LNCaP clone FGC (cell line): ENCODE data around the gene CMTM7.

Source experiments
- DNase-seq: peaks from one replicate; pipeline ENCODE4 v3.0.0-alpha.2; 2011; ENCODE audit warnings: low read depth
- H3K4me3 ChIP-seq: 2 replicates; pipeline ENCODE4 v1.5.1; 2011; ENCODE audit warnings: mild to moderate bottlenecking, low read depth, low read length, control low read depth
- TF ChIP-seq, protein P1 (sequence below): IDR thresholded peaks from 2 replicates; pipeline ENCODE4 v1.5.1; 2012; ENCODE audit warnings: mild to moderate bottlenecking; ENCODE audit not compliant: control insufficient read depth, insufficient read depth; ENCODE audit errors: extremely low read depth

The CMTM7 gene

DNA sequence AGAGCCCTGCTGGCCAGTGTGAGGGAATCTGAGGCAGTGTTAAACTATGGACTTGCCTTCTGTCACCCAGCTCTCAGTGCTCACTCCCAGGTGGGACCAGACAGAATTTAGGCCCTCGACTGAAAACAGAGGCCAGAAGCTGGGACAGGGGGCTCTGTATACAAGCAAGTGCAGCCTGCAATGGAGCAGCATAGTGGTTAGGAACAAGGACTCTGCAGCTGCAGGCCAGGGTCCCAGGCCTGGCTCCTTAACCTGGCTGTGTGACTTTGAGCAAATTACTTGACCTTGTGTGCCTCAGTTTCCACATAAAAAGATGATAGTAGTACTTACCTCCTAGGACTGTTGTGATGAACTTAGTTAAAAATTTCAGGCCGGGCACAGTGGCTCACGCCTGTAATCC, 39.8 kb downstream of the CMTM7 start:
- no peak for DNase-seq
- TF ChIP-seq, protein P1, sequence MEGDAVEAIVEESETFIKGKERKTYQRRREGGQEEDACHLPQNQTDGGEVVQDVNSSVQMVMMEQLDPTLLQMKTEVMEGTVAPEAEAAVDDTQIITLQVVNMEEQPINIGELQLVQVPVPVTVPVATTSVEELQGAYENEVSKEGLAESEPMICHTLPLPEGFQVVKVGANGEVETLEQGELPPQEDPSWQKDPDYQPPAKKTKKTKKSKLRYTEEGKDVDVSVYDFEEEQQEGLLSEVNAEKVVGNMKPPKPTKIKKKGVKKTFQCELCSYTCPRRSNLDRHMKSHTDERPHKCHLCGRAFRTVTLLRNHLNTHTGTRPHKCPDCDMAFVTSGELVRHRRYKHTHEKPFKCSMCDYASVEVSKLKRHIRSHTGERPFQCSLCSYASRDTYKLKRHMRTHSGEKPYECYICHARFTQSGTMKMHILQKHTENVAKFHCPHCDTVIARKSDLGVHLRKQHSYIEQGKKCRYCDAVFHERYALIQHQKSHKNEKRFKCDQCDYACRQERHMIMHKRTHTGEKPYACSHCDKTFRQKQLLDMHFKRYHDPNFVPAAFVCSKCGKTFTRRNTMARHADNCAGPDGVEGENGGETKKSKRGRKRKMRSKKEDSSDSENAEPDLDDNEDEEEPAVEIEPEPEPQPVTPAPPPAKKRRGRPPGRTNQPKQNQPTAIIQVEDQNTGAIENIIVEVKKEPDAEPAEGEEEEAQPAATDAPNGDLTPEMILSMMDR, result no peak

DNA sequence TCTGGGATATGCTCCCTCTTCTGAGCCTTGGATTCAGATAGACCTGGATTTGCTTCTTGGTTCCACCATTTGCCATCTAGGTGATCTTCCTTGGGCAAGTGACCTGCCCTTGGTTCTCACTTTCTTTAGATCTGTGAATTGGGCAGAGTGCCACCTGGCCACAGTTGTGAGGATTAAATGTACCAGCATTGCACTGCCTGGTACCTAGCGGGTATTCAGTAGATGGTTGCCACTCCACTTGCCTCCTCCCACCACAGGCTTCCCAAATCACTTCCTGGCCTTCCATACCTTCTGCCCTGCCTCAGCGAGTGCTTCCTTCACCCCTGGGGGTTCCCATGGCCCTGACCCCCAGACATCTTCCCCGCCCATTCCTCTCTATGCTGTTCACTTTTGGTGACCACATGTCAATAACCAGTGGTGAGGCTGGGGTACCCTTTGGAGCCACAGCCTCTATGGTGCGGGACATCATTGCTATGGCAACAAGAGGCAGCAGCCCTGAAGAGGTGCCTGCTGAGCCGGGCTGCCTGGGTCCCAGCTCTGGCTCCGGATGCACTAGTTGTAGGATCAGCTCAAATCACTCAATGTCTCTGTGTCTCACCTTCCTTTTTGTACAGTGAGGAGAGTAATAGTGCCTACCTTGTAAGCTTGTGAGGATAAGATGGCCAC, 40.5 kb downstream of the CMTM7 start:
- no peak overlapping the region for H3K4me3 ChIP-seq
- TF ChIP-seq, protein P1, result no peak
- no peak for DNase-seq

More for the DNA sequence above, 39.8 kb downstream of the CMTM7 start:
- H3K4me3 ChIP-seq, result no peak overlapping the region

DNA sequence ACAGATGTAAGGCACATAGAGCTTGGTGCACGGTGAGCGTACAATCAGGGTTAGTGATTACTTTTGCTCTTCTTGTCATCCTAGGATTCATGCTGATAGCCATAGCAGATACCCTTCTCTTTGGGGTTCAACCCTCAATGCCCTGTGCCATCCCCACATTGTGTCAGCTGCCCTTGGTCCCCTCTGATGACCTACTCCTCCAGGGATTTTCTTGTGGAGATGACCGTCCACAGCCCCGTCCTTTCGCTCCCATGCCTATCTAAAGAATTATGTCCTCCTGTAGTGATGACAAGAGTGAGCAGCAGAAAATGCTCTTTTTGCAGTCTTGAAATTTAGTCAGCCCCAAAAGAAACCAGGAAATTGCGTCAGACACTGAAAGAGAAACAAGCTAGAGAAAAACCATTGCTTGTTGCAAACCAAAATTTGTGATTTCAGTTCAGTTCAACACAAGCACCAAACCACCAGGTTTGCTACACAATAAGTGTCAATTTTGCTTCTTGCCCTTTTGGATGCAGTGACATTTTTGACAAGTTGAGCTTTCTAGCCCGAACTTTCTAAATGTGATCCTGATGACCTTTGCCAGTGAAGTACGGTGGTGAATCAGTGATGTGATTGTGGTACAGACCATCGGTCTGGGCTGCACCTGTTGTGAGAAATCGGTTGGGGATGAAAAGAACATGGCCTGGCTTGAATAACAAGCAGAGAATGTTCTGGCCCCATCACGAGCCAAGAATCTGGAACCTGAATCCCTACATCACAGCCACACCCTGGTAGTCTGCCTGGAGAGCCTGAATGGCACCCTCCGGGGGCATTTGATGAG, 41.3 kb downstream of the CMTM7 start:
- TF ChIP-seq, protein P1, result no peak
- no peak overlapping the region for H3K4me3 ChIP-seq
- DNase-seq, result no peak

DNA sequence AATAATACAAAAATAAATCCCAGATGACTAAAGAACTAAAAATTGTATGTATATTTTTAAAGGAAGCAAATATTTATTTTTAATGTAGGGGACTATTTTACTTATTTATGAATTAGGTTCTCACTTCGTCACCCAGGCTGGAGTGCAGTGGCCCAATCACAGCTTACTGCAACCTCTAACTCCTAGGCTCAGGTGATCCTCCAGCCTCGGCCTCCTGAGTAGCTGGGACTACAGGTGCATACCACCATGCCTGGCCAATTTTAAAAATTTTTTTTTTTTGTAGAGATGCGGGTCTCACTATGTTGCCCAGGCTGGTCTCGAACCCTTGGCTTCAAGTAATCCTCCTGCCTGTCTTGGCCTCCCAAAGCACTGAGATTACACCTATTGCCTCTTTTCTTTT, 42.6 kb downstream of the CMTM7 start:
- H3K4me3 ChIP-seq, result no peak overlapping the region
- TF ChIP-seq, protein P1, result no peak
- DNase-seq, result no peak

DNA sequence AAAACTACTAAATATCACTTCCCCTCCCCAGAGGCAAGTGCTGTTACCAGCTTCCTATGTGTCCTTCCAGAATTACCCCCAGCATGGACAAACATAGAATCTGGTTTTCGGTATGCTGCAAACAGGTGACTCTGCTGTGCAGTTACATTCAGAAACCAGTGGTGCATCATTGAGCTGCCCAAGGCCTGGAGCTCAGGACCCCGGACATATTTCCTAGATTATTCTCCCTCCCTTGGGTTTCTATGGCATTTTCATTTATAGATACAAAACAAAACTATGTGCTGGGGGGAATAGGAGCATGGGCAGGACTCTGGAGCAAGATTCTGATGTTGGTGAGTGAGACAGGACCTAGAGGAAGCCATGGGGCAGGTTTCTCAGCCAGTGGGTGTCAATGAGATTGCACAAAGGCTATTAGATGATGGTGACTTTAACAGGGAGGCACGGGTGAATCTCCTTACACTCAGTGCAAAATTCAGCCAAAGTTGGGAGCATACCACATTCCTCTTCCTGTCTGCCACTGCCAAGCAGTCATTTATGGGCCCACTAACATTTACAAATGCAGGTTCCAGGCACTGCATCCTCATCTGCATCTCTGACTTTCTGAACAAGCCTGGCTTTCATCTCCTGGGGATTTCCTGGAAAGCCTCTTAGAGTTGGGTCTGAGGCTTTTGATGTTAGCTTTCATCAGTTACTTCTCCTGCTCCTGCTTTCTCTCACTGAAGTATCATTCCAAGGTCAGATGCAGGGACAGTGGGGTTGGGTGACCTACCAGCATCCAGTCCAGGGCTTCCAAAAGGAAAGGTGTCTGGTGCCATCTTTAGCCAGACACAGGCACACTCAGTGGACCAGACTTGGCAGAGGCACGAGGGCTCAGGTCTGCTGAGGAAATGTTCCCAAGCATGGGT, 44.5 kb downstream of the CMTM7 start:
- DNase-seq, result no peak
- no peak overlapping the region for H3K4me3 ChIP-seq
- TF ChIP-seq, protein P1, result no peak

DNA sequence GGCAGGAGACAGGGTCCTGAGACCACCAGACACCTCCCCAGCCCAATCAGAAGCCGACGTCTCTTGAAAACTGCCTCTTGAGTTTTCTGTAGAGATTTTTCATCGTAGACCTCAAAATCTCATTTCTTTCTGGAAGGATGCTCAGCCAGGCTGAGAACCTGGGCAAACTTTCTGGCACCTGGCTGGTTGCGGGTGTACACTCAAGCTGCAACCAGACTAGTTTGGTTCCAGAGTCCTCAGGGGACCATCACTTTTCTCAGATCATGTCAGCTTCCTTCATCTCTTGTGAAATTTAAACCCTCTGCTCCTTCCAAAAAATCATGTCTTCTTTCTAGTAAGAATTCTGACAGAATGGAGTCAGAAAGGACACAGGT, 45.1 kb downstream of the CMTM7 start:
- TF ChIP-seq, protein P1, result no peak
- no peak overlapping the region for H3K4me3 ChIP-seq
- DNase-seq, result no peak
